HepG2 (cell line): ENCODE data around the gene MIGA2. TPM values are rescaled to one million over a fixed set of nuclear protein-coding genes. Genes with fewer than 3 reads are reported as not detected.

ENCODE experiments used
- BHLHE40 ChIP-seq: IDR thresholded peaks from 2 replicates; pipeline ENCODE4 v1.6.1; 2011; ENCODE audit warnings: low read length, improper control_type of control experiment
- CREBL2 ChIP-seq: sonication (generic); formaldehyde crosslinking; IDR thresholded peaks from 2 replicates; pipeline ENCODE4 v1.8.1; 2023; ENCODE audit warnings: missing genetic modification reagents, mild to moderate bottlenecking, borderline replicate concordance
- DR1 ChIP-seq: sonication (generic); formaldehyde crosslinking; IDR thresholded peaks from 2 replicates; pipeline ENCODE4 v1.8.0; 2021; ENCODE audit warnings: mild to moderate bottlenecking, missing genetic modification reagents, inconsistent platforms
- HINFP ChIP-seq: sonication (generic); formaldehyde crosslinking; IDR thresholded peaks from 2 replicates; pipeline ENCODE4 v1.4.0; 2020; ENCODE audit warnings: low read depth, mild to moderate bottlenecking, missing genetic modification reagents
- MYC ChIP-seq: sonication (generic); formaldehyde crosslinking; IDR thresholded peaks from 2 replicates; pipeline ENCODE4 v1.9.0; 2021; ENCODE audit warnings: missing genetic modification reagents, borderline replicate concordance
- PHB2 ChIP-seq: fragments of 450-650 bp; IDR thresholded peaks from 2 replicates; pipeline ENCODE4 v1.6.1; 2018; ENCODE audit not compliant: partially characterized antibody
- POGK ChIP-seq: sonication (generic); formaldehyde crosslinking; conservative IDR thresholded peaks from 2 replicates; pipeline ENCODE4 v1.8.0; 2022; ENCODE audit warnings: mild to moderate bottlenecking, moderate library complexity, missing genetic modification reagents
- RFX5 ChIP-seq: IDR thresholded peaks from 2 replicates; pipeline ENCODE4 v1.6.1; 2011; ENCODE audit warnings: low read depth, low read length, improper control_type of control experiment
- SATB2 ChIP-seq: sonication (generic); formaldehyde crosslinking; IDR thresholded peaks from 2 replicates; pipeline ENCODE4 v1.5.0; 2020; ENCODE audit warnings: missing genetic modification reagents
- SIN3A ChIP-seq: IDR thresholded peaks from 2 replicates; pipeline ENCODE4 v1.6.1; 2011; ENCODE audit warnings: low read depth, mild to moderate bottlenecking, control low read depth, low read length, borderline replicate concordance
- SP2 ChIP-seq: sonication (generic); formaldehyde crosslinking; IDR thresholded peaks from 2 replicates; pipeline ENCODE4 v1.5.1; 2020; ENCODE audit warnings: mild to moderate bottlenecking, missing genetic modification reagents
- TGIF2 ChIP-seq: IDR thresholded peaks from 2 replicates; pipeline ENCODE4 v1.6.1; 2016; ENCODE audit warnings: control low read depth, missing compliant biosample characterization
- THAP11 ChIP-seq: IDR thresholded peaks from 2 replicates; pipeline ENCODE4 v1.6.1; 2016; ENCODE audit warnings: missing biosample characterization, missing genetic modification reagents
- ZBTB42 ChIP-seq: sonication (generic); formaldehyde crosslinking; IDR thresholded peaks from 2 replicates; pipeline ENCODE4 v1.5.0; 2020; ENCODE audit warnings: mild to moderate bottlenecking, missing genetic modification reagents
- ZBTB44 ChIP-seq: sonication (generic); formaldehyde crosslinking; IDR thresholded peaks from 2 replicates; pipeline ENCODE4 v1.4.0; 2020; ENCODE audit warnings: missing genetic modification reagents
- ZBTB7B ChIP-seq: sonication (generic); formaldehyde crosslinking; IDR thresholded peaks from 2 replicates; pipeline ENCODE4 v1.4.0; 2020; ENCODE audit warnings: missing genetic modification reagents
- ZFP41 ChIP-seq: sonication (generic); formaldehyde crosslinking; IDR thresholded peaks from 2 replicates; pipeline ENCODE4 v1.4.0; 2020; ENCODE audit warnings: mild to moderate bottlenecking, missing genetic modification reagents, borderline replicate concordance
- ZFY ChIP-seq: sonication (generic); formaldehyde crosslinking; IDR thresholded peaks from 2 replicates; pipeline ENCODE4 v1.4.0; 2020; ENCODE audit warnings: missing genetic modification reagents
- ZNF17 ChIP-seq: sonication (generic); formaldehyde crosslinking; IDR thresholded peaks from 2 replicates; pipeline ENCODE4 v1.5.0; 2020; ENCODE audit warnings: mild to moderate bottlenecking, missing genetic modification reagents
- ZNF30 ChIP-seq: sonication (generic); formaldehyde crosslinking; IDR thresholded peaks from 2 replicates; pipeline ENCODE4 v1.5.0; 2020; ENCODE audit warnings: mild to moderate bottlenecking, missing genetic modification reagents
- ZNF367 ChIP-seq: sonication (generic); formaldehyde crosslinking; IDR thresholded peaks from 2 replicates; pipeline ENCODE4 v1.4.0; 2020; ENCODE audit warnings: missing genetic modification reagents, borderline replicate concordance
- ZNF772 ChIP-seq: sonication (generic); formaldehyde crosslinking; IDR thresholded peaks from 2 replicates; pipeline ENCODE4 v1.5.0; 2020; ENCODE audit warnings: mild to moderate bottlenecking, missing genetic modification reagents
- polyA plus RNA-seq, 8 experiments: library from polyadenylated mRNA; depleted of rRNA in 3 of 8; stranded (reverse) in 7 of 8; unstranded in 1 of 8; fragments of >200 nt; fragmentation: Illumina TruSeq in 4 of 8; extraction: Trizol in 4 of 8; gene quantifications; 2 replicates each; pipeline versions ENCODE4 v1.2.1 to v1.2.3, GENCODE V29; 2011 to 2016; ENCODE audit warnings: low read depth in 4 of 8, missing spikeins in 1 of 8, mixed read lengths in 1 of 8; ENCODE audit not compliant: insufficient read depth in 1 of 8
- total RNA-seq, 5 experiments: library from RNA; depleted of rRNA; stranded (reverse); fragments of >200 nt; fragmentation: Illumina TruSeq; extraction: Trizol; gene quantifications; 2 replicates each; pipeline ENCODE4 v1.2.3, GENCODE V29; 2016; ENCODE audit warnings: low read depth in 1 of 5
- TF ChIP-seq, protein P1 (sequence below): sonication (generic); formaldehyde crosslinking; IDR thresholded peaks from 2 replicates; pipeline ENCODE4 v1.8.0; 2022; ENCODE audit warnings: mild to moderate bottlenecking, missing genetic modification reagents, borderline replicate concordance

MIGA2 gene
- total and polyA plus RNA-seq, 2 of the 13 experiments (the other 11 are each of a cell fraction or from before 2014, with no cell fraction given) = 10.8 to 17.1 TPM

- no peak for TF ChIP-seq MYC (CRISPR knock-in tag)
- TF ChIP-seq ZBTB42 (CRISPR knock-in tag) = 0 out of 2 replicates have a peak, but pooled peaks have one; percentile 52
- no peak for TF ChIP-seq HINFP
- TF ChIP-seq ZNF772 (CRISPR knock-in tag) = no peak
- TF ChIP-seq, protein P1, sequence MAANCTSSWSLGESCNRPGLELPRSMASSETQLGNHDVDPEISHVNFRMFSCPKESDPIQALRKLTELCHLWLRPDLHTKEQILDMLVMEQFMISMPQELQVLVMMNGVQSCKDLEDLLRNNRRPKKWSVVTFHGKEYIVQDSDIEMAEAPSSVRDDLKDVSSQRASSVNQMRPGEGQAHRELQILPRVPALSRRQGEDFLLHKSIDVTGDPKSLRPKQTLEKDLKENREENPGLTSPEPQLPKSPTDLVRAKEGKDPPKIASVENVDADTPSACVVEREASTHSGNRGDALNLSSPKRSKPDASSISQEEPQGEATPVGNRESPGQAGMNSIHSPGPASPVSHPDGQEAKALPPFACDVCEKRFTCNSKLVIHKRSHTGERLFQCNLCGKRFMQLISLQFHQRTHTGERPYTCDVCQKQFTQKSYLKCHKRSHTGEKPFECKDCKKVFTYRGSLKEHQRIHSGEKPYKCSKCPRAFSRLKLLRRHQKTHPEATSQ (CRISPR knock-in tag) = 0 out of 2 replicates have a peak, but pooled peaks have one; percentile 46
- peak; percentile 89 for TF ChIP-seq SIN3A
- no peak for TF ChIP-seq ZNF30 (CRISPR knock-in tag)
- peak; percentile 73 for TF ChIP-seq THAP11 (CRISPR knock-in tag)
- TF ChIP-seq TGIF2 (CRISPR knock-in tag) = peak; percentile 55
- peak; percentile 28; the same call in 1 of the 2 replicates for TF ChIP-seq ZBTB7B
- TF ChIP-seq ZNF367 (CRISPR knock-in tag) = no peak
- TF ChIP-seq CREBL2 (CRISPR knock-in tag) = no peak
- TF ChIP-seq PHB2 = no peak
- TF ChIP-seq DR1 (CRISPR knock-in tag) = peak; percentile 54; the same call in 1 of the 2 replicates
- 0 out of 2 replicates have a peak, but pooled peaks have one; percentile 56 for TF ChIP-seq ZFP41
- peak; percentile 50; the same call in 1 of the 2 replicates for TF ChIP-seq ZFY (CRISPR knock-in tag)
- peak; percentile 94 for TF ChIP-seq RFX5
- TF ChIP-seq BHLHE40 = no peak
- peak; percentile 96 for TF ChIP-seq SP2 (CRISPR knock-in tag)
- TF ChIP-seq ZBTB44 (CRISPR knock-in tag) = 0 out of 2 replicates have a peak, but pooled peaks have one; percentile 43
- no peak for TF ChIP-seq ZNF17 (CRISPR knock-in tag)
- no peak for TF ChIP-seq SATB2
- TF ChIP-seq POGK (CRISPR knock-in tag) = peak; percentile 21; the same call in 1 of the 2 replicates
Observed at GRCh38 chr9:129080601-129081387, 44.4 kb downstream of the MIGA2 start, which contains the start of gene DOLPP1 (continued).
